Mammary epithelial cell (primary cell): ENCODE measurements around the gene TRAPPC10.

Source experiments
- EZH2 ChIP-seq: IDR thresholded peaks from 2 replicates; pipeline ENCODE4 v1.6.1; 2012; ENCODE audit warnings: low read length, inconsistent platforms, borderline replicate concordance
- TF ChIP-seq, protein P1 (sequence below), 2 donors: IDR thresholded peaks in 1 of 2; conservative IDR thresholded peaks in 1 of 2; 2 replicates each; pipeline ENCODE4 v1.5.1; 2011 to 2012; ENCODE audit warnings: inconsistent platforms in 2 of 2, low read length in 2 of 2, mild to moderate bottlenecking in 2 of 2, control low read depth in 1 of 2, low read depth in 1 of 2; ENCODE audit not compliant: insufficient read depth in 1 of 2; ENCODE audit errors: extremely low read depth in 1 of 2

GRCh38 chr21:43992121-43992520 lies 20.0 kb upstream of the TRAPPC10 start:
- TF ChIP-seq, protein P1, sequence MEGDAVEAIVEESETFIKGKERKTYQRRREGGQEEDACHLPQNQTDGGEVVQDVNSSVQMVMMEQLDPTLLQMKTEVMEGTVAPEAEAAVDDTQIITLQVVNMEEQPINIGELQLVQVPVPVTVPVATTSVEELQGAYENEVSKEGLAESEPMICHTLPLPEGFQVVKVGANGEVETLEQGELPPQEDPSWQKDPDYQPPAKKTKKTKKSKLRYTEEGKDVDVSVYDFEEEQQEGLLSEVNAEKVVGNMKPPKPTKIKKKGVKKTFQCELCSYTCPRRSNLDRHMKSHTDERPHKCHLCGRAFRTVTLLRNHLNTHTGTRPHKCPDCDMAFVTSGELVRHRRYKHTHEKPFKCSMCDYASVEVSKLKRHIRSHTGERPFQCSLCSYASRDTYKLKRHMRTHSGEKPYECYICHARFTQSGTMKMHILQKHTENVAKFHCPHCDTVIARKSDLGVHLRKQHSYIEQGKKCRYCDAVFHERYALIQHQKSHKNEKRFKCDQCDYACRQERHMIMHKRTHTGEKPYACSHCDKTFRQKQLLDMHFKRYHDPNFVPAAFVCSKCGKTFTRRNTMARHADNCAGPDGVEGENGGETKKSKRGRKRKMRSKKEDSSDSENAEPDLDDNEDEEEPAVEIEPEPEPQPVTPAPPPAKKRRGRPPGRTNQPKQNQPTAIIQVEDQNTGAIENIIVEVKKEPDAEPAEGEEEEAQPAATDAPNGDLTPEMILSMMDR (conservative IDR thresholded peaks at IDR 0.05 in 1 of 2, IDR thresholded peaks at IDR 0.05 in 1 of 2; ENCODE audit: extremely low read depth in 1 of 2, insufficient read depth in 1 of 2, low read depth in 1 of 2, low read length in 2 of 2): no peak
- no peak for TF ChIP-seq EZH2
